Measurements from ENCODE around the gene KCNMB4.

DNA sequence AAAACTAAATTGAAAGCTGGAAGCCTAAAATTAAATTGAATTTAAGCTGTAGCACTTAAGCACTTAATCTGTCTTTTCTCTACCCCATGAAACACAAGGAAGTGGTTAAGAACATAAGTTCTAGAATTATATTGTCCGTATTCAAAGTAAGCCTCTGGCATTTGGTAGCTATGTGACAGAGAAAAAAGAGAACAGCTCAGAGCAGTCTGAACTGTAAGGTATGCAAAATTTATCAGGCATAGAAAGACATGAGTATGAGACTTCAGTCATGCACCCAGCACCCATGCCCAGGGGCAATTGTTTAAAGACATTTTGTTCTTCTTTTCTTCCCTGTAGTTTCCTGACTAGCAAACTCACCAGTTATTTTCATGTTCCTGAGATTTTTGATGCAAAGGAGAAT lies 116.7 kb downstream of the KCNMB4 start:
- TF ChIP-seq, protein P1, sequence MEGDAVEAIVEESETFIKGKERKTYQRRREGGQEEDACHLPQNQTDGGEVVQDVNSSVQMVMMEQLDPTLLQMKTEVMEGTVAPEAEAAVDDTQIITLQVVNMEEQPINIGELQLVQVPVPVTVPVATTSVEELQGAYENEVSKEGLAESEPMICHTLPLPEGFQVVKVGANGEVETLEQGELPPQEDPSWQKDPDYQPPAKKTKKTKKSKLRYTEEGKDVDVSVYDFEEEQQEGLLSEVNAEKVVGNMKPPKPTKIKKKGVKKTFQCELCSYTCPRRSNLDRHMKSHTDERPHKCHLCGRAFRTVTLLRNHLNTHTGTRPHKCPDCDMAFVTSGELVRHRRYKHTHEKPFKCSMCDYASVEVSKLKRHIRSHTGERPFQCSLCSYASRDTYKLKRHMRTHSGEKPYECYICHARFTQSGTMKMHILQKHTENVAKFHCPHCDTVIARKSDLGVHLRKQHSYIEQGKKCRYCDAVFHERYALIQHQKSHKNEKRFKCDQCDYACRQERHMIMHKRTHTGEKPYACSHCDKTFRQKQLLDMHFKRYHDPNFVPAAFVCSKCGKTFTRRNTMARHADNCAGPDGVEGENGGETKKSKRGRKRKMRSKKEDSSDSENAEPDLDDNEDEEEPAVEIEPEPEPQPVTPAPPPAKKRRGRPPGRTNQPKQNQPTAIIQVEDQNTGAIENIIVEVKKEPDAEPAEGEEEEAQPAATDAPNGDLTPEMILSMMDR (IDR thresholded peaks at IDR 0.05; ENCODE audit: borderline replicate concordance, extremely low read depth, low read length, poor library complexity, severe bottlenecking), result no peak
- TF ChIP-seq EZH2 (IDR thresholded peaks at IDR 0.05; ENCODE audit: borderline replicate concordance, low read depth, low read length, severe bottlenecking), result no peak

Data from DND-41 (cell line).